ENCODE data around the gene CRPPA. TPM values are rescaled to one million over a fixed set of nuclear protein-coding genes. Genes with fewer than 3 reads are reported as not detected.

Gene CRPPA
- total RNA-seq, 1 donor from 2014 or later = 3.9 TPM

DNA sequence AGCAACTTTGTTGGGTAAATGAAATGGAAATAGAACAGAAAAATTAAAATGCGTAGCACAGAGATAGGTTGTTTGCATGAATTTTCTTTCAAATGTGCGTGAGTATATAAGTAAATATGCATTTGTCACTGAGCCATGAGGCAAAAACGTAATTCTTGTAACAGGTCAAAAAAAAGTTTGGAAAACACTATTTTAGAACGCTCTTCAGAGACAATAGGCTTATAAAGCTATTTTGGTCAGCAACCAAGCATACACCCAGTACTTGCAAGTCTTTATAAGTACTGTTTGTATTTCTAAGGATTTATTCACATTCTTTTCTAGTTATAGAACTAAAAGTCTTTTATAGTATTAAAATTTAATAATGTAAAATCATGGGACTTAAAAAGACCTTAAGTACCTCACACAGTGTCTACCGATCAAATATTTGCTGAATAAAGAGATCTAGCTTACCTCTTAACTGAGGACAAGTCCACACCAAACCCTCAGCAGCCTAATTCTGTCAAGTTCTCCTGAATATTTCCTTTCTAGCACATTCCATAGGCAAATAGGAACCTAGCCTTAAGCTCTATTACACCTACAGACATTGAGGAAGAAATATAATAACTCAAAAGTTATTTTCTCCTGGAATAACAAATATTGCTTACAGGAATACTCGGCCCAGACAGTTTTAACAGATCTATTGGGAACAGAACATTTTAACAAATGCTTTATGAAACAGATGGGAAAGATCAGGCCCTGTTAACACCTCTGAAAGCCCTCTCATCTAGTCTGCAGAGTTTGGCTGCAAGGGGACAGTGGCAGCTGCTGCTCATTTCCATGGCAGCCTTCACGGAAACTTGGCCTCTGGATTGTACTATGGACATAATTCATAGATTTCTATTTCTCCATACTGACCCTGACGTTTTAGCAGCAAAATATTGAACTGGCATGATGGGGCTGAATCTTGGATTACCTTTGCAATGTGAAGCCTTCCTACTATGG lies 8.8 kb downstream of the CRPPA start:
- TF ChIP-seq EZH2 (IDR thresholded peaks at IDR 0.05; ENCODE audit: insufficient read depth, low read length) (no peak), CTCF (IDR thresholded peaks at IDR 0.05; ENCODE audit: insufficient read depth, low read depth, low read length) (no peak)
- FAIRE-seq = no peak
- H3K27ac Mint-ChIP-seq (ENCODE audit: unreplicated experiment) = no peak overlapping the region

GRCh38 chr7:16411391-16411790 lies 9.9 kb downstream of the CRPPA start:
- FAIRE-seq = peak; percentile 73
- H3K4me2 ChIP-seq (ENCODE audit: low read length) = no peak overlapping the region
- no peak overlapping the region for H3K4me3 ChIP-seq (ENCODE audit: insufficient read depth, low read depth, low read length)
- H3K4me3 Mint-ChIP-seq (ENCODE audit: unreplicated experiment) = no peak overlapping the region
- H3K36me3 ChIP-seq (ENCODE audit: insufficient read depth, low read length) = no peaks in the 10 kb centered on the region
- H3K9ac ChIP-seq (ENCODE audit: low read length) = no peak overlapping the region
- no peak overlapping the region for H3K27ac ChIP-seq (ENCODE audit: low read depth, low read length)
- H3K27me3 Mint-ChIP-seq (ENCODE audit: low read depth, unreplicated experiment) = no peaks in the 10 kb centered on the region
- H3K9me3 ChIP-seq (ENCODE audit: insufficient read depth, low read depth, low read length) = no peaks in the 10 kb centered on the region
- H2AFZ ChIP-seq (ENCODE audit: low read depth, low read length) = no peak overlapping the region
- H3K27ac Mint-ChIP-seq (ENCODE audit: unreplicated experiment) = no peak overlapping the region
- no peak for TF ChIP-seq CTCF (IDR thresholded peaks at IDR 0.05; ENCODE audit: insufficient read depth, low read depth, low read length)
- TF ChIP-seq EZH2 (IDR thresholded peaks at IDR 0.05; ENCODE audit: insufficient read depth, low read length) = no peak
- no peaks in the 10 kb centered on the region for H4K20me1 ChIP-seq (ENCODE audit: insufficient read depth, low read length)
- H3K4me1 ChIP-seq (ENCODE audit: insufficient read depth, low read length) = peaks cover 4% of the 10 kb centered on the region
- peaks cover 3% of the 10 kb centered on the region for H3K9me3 Mint-ChIP-seq (ENCODE audit: unreplicated experiment)
- peaks cover 11% of the 10 kb centered on the region for H3K4me1 Mint-ChIP-seq (ENCODE audit: low read depth, unreplicated experiment)
- DNase-seq (ENCODE audit: low read depth) = peak; percentile 18
- H3K36me3 Mint-ChIP-seq (ENCODE audit: low read depth, unreplicated experiment) = no peaks in the 10 kb centered on the region
- H3K27me3 ChIP-seq (ENCODE audit: insufficient read depth, low read length) = no peaks in the 10 kb centered on the region
- no peaks in the 10 kb centered on the region for H3K79me2 ChIP-seq (ENCODE audit: insufficient read depth, low read length)

More for the DNA sequence above, 8.8 kb downstream of the CRPPA start:
- no peak overlapping the region for H3K4me2 ChIP-seq (ENCODE audit: low read length)
- H4K20me1 ChIP-seq (ENCODE audit: insufficient read depth, low read length) = no peaks in the 10 kb centered on the region
- no peak overlapping the region for H2AFZ ChIP-seq (ENCODE audit: low read depth, low read length)
- no peaks in the 10 kb centered on the region for H3K36me3 Mint-ChIP-seq (ENCODE audit: low read depth, unreplicated experiment)
- no peaks in the 10 kb centered on the region for H3K9me3 ChIP-seq (ENCODE audit: insufficient read depth, low read depth, low read length)
- no peaks in the 10 kb centered on the region for H3K36me3 ChIP-seq (ENCODE audit: insufficient read depth, low read length)
- no peak overlapping the region for H3K4me3 Mint-ChIP-seq (ENCODE audit: unreplicated experiment)
- H3K4me1 Mint-ChIP-seq (ENCODE audit: low read depth, unreplicated experiment) = peaks cover 20% of the 10 kb centered on the region
- H3K4me3 ChIP-seq (ENCODE audit: insufficient read depth, low read depth, low read length) = no peak overlapping the region
- H3K9ac ChIP-seq (ENCODE audit: low read length) = no peak overlapping the region
- no peaks in the 10 kb centered on the region for H3K27me3 Mint-ChIP-seq (ENCODE audit: low read depth, unreplicated experiment)
- no peak overlapping the region for H3K27ac ChIP-seq (ENCODE audit: low read depth, low read length)
- DNase-seq (ENCODE audit: low read depth) = no peak
- no peaks in the 10 kb centered on the region for H3K79me2 ChIP-seq (ENCODE audit: insufficient read depth, low read length)
- H3K27me3 ChIP-seq (ENCODE audit: insufficient read depth, low read length) = no peaks in the 10 kb centered on the region
- H3K4me1 ChIP-seq (ENCODE audit: insufficient read depth, low read length) = peaks cover 15% of the 10 kb centered on the region
- H3K9me3 Mint-ChIP-seq (ENCODE audit: unreplicated experiment) = peaks cover 2% of the 10 kb centered on the region

GRCh38 chr7:16409777-16410176 lies 11.6 kb downstream of the CRPPA start:
- Mint-ChIP-seq H3K9me3 (ENCODE audit: unreplicated experiment) (peaks cover 3% of the 10 kb centered on the region), H3K36me3 (ENCODE audit: low read depth, unreplicated experiment) (no peaks in the 10 kb centered on the region), H3K4me1 (ENCODE audit: low read depth, unreplicated experiment) (peaks cover 9% of the 10 kb centered on the region), H3K27me3 (ENCODE audit: low read depth, unreplicated experiment) (no peaks in the 10 kb centered on the region), H3K4me3 (ENCODE audit: unreplicated experiment) (no peak overlapping the region), H3K27ac (ENCODE audit: unreplicated experiment) (no peak overlapping the region)
- no peaks in the 10 kb centered on the region for H3K4me1 ChIP-seq (ENCODE audit: insufficient read depth, low read length)
- TF ChIP-seq CTCF (IDR thresholded peaks at IDR 0.05; ENCODE audit: insufficient read depth, low read depth, low read length) = no peak
- no peak for TF ChIP-seq EZH2 (IDR thresholded peaks at IDR 0.05; ENCODE audit: insufficient read depth, low read length)
- no peaks in the 10 kb centered on the region for H3K36me3 ChIP-seq (ENCODE audit: insufficient read depth, low read length)
- H3K9ac ChIP-seq (ENCODE audit: low read length) = no peak overlapping the region
- no peaks in the 10 kb centered on the region for H3K79me2 ChIP-seq (ENCODE audit: insufficient read depth, low read length)
- DNase-seq (ENCODE audit: low read depth) (no peak), FAIRE-seq (no peak)
- no peak overlapping the region for H2AFZ ChIP-seq (ENCODE audit: low read depth, low read length)
- H3K4me2 ChIP-seq (ENCODE audit: low read length) = no peak overlapping the region
- no peak overlapping the region for H3K4me3 ChIP-seq (ENCODE audit: insufficient read depth, low read depth, low read length)
- no peaks in the 10 kb centered on the region for H4K20me1 ChIP-seq (ENCODE audit: insufficient read depth, low read length)
- no peaks in the 10 kb centered on the region for H3K27me3 ChIP-seq (ENCODE audit: insufficient read depth, low read length)
- no peaks in the 10 kb centered on the region for H3K9me3 ChIP-seq (ENCODE audit: insufficient read depth, low read depth, low read length)
- no peak overlapping the region for H3K27ac ChIP-seq (ENCODE audit: low read depth, low read length)
